SK-N-SH treated with all-trans-retinoic acid at 6 μM for 48 hours (cell line): ENCODE data around the gene CRYGC.

ENCODE experiments used
- PATZ1 ChIP-seq: fragments of 250-450 bp; sonication (Bioruptor Pico); IDR thresholded peaks from 2 replicates; pipeline ENCODE4 v1.8.0; 2020; ENCODE audit warnings: mild to moderate bottlenecking, moderate library complexity, borderline replicate concordance
- ZFP3 ChIP-seq: fragments of 250-450 bp; sonication (Bioruptor Pico); IDR thresholded peaks from 2 replicates; pipeline ENCODE4 v1.5.0; 2020; ENCODE audit warnings: mild to moderate bottlenecking, moderate library complexity
- ZNF565 ChIP-seq: fragments of 450-650 bp; formaldehyde crosslinking; conservative IDR thresholded peaks from 2 replicates; pipeline ENCODE4 v1.5.0; 2020; ENCODE audit warnings: low read depth, mild to moderate bottlenecking, moderate library complexity
- TF ChIP-seq, protein P1 (sequence below): fragments of 250-450 bp; sonication (Bioruptor Pico); IDR thresholded peaks from 2 replicates; pipeline ENCODE4 v1.8.0; 2021; ENCODE audit warnings: low read depth, mild to moderate bottlenecking, moderate library complexity, borderline replicate concordance

DNA sequence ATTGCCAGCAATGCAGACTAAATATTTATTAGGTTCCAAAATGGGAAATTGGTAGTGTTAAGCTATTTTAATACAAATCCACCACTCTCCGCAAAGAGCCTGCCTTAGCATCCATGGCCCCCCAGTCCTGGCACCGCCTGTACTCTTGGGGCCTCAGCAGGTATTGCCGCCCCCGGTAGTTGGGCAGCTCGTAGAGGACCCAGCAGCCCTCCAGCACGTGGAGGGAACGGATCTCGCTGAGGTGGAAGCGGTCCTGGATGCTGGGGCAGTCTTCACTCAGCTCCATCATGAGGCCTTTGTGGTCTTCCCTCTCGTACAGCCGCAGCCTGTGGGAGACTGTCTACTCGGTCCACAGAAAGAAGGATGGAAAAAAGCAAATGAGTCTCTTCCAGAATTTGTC lies 1.5 kb downstream of the CRYGC start:
- TF ChIP-seq ZFP3 (CRISPR knock-in tag) (no peak), ZNF565 (no peak), PATZ1 (CRISPR knock-in tag) (no peak)
- TF ChIP-seq, protein P1, sequence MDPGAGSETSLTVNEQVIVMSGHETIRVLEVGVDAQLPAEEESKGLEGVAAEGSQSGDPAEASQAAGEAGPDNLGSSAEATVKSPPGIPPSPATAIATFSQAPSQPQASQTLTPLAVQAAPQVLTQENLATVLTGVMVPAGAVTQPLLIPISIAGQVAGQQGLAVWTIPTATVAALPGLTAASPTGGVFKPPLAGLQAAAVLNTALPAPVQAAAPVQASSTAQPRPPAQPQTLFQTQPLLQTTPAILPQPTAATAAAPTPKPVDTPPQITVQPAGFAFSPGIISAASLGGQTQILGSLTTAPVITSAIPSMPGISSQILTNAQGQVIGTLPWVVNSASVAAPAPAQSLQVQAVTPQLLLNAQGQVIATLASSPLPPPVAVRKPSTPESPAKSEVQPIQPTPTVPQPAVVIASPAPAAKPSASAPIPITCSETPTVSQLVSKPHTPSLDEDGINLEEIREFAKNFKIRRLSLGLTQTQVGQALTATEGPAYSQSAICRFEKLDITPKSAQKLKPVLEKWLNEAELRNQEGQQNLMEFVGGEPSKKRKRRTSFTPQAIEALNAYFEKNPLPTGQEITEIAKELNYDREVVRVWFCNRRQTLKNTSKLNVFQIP = no peak
